Globus pallidus (tissue), 1 donor: ENCODE measurements around the gene PTGFR.

Source experiments
- DNase-seq: peaks from one replicate; pipeline ENCODE4 v3.0.0-alpha.2; 2015; ENCODE audit warnings: low spot score

The PTGFR gene

DNA sequence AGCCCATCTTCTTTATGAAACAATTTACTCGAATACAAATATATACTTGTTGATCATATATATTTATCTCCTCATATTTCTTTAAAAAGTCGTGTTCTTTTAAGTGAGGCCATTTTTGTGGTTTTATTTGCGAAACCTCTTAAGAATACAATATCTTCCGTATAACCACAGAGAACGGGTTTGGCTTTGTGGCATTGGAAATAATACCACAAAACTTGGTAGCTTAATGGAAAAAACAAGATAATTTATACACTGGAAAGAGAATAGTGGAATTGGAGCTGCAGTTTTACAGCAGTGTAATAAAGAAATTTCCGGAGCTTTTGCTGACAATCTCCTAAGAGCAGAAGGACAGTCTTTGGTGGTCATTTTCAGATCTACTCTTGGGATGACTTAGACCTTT is 29.4 kb downstream of the PTGFR start:
- DNase-seq = no peak

DNA sequence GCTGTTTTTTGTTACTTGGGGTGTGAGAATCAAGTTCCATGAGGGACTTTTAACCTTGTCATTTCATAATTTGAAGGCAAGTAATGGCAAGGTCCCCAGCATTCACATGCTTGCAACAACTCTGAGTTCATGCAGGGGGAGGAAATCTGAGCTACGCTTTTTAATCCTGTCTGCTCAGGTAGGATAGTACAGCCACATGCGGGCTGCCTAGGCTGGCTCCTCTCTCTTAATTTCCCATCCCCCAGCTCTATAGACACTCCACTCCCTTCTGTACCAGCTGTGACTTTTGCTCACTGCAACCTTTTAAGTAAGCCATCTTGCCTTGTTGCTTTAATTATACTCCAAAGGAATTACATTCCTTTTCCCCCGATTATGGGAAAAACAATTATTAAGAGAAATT is 30.1 kb downstream of the PTGFR start:
- no peak for DNase-seq

DNA sequence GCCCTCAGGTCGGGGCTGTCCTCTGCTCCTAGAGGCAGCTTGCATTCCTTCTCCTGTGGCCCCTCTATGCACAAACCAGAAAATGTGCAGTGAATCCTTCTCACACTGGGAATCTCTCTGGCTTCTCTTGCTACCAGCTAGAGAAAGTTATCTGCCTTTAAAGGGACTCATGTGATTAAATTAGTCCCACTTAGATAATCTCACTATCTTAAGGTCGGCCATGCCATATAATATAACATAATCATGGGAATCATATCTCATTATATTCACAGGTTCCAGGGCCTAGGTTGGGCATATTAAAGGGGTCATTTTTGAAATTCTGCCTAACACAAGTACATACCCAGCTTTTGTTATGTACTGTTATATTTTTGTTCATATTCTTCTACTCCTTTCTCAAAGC is 31.4 kb downstream of the PTGFR start:
- DNase-seq = no peak

DNA sequence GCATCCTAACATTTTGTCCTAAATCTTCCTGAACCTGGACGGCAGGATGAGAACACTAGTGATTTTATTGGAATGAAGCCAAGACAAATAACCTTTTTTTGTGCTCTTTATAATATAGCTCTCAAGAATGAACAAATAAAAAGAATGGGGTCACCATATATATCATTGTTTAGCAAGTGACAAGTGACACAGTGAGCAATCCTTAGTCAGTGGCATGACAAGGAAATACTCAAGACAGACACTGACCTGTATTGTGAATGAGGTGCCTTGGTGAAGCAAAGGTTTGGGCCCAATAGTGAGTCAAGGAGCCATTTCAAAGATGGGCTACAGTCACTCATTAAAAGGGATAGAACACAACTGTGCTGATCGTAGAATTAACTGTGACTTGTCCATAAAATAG is 35.7 kb downstream of the PTGFR start:
- DNase-seq = no peak

DNA sequence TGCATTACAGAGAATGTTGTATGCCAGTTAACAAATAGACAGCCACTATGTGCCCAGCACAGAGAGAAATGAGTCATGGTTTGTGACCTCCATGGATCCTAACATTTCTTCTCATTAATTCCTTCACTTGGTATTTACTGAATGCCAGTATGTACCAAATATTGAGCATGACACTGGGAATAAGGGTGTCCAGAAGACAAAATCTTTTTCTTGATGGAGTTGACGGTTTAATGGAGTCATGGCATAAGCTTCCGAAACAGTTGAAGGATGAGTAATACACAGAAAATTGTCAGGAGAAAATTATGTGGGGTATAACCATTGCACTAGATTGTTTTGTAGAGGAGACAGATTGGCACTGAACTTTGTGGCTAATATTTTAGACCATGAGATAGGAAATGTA is 36.9 kb downstream of the PTGFR start:
- no peak for DNase-seq

DNA sequence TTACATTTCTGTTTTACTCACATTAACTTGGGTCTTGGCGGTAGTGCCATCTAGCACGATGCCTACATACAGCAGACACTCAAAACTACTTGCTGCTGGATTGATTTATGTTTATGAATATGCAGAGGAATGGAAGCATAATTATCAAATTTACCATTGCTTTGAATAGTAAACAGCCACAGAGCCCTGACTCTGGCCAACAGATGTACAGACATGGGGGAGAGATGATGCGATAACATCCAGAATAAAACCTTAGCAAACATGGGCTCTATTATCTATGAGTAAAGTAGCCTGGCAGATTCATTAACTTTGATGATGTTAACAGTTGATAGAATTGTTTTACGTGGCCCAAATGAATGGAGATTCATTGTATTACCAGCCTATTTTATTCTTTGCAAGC is 42.8 kb downstream of the PTGFR start:
- no peak for DNase-seq

DNA sequence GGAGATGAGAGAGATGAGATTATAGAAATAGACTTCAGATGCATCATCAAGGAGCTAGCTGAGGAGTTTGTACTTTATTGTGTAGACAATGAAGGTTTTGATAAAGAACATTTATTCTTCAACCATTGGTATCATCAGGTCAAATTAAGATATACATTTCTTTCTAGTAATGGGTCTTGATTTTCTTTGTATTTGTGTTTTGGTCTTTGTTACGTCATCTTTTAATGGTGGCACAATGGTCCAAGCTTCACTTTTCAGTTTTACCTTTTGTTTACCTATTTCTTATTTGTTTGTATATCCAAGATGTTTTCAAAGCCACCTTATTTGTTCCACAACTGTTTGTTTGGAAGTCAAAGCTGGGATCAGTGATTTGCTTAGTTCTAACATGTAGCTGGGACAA is 44.5 kb downstream of the PTGFR start:
- DNase-seq = no peak

DNA sequence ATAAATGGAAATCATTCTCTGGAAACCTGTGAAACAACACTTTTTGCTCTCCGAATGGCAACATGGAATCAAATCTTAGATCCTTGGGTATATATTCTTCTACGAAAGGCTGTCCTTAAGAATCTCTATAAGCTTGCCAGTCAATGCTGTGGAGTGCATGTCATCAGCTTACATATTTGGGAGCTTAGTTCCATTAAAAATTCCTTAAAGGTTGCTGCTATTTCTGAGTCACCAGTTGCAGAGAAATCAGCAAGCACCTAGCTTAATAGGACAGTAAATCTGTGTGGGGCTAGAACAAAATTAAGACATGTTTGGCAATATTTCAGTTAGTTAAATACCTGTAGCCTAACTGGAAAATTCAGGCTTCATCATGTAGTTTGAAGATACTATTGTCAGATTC is 45.7 kb downstream of the PTGFR start:
- no peak for DNase-seq

DNA sequence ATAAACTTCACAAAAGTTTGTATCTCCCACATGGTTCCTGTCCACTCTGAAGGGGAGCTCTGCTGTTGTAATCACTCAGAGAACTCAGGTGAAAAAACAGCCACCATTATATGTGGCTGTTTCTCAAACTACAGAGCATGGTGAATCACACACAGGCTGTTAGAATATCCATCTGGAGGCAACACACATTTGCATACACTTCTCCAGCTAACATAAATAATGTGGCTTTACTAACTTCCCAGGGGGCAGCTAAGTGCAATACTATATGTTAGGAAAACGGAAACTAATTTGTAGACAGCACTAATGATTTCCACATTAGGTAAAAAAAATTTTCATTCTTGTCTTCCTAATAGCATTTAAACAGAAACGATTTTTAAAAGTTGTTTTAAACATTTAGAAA is 49.3 kb downstream of the PTGFR start:
- DNase-seq = no peak

DNA sequence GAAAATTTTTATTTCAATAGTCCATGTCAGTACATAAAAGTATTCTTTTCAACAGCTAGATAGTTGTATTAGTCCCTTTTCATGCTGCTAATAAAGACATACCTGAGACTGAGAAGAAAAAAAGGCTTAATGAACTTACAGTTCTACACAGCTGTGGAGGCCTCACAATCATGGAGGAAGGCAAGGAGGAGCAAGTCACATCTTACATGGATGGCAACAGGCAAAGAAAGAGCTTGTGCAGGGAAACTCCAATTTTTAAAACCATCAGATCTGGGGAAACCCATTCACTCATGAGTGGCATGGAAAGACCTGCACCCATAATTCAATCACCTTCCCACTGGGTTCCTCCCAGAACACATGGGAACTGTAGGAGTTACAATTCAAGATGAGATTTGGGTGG is 50.7 kb downstream of the PTGFR start:
- DNase-seq = no peak

DNA sequence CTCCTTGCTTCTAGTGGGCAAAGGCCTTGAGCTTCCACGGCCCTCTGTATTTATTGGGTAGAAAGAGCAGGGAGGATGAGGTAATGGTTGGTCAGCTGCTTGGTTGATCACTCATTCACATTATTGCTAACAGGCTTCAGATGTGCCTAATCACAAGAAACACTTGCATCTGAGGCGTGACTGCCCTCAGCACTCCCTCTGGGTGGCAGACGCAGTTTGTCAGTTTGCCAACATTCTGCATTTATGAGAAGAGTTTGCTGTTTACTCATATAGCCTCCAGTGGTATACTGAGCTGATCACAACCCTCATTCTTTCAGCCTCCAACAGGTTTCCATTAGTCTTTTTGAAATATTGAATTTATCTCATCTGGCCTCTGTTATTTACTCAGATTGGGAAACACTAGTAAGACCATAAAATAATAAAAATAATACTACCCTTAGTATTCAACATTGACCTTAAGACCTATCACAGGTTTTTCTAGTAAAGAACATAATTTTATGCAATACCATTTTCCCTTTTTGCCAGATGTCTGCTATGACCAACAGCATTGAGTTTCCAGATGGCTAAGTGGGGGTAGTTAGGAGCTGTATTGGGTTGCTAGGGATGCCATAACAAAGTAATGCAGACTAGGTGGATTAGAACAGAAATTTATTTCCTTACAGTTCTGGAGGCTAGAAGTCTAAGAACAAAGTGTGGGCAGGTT is 53.3 kb downstream of the PTGFR start:
- no peak for DNase-seq

DNA sequence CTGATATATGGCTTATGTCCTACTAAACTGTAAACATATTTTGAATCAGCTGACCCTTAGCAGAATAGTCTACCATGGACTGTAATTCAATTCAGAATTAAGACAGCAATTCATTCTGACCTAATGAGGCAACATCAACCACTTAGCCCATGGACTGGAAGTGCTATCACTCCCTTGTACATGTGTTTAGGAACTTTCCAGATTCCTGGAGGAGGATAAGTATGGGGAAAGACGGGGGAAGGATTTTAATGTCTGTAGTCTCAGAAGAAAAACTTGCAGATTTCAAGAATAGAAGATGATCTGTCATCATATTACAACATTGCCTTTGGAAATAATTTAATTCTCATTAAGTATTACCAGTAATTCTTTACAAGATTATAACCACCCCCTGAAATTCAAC is 56.3 kb downstream of the PTGFR start:
- no peak for DNase-seq

DNA sequence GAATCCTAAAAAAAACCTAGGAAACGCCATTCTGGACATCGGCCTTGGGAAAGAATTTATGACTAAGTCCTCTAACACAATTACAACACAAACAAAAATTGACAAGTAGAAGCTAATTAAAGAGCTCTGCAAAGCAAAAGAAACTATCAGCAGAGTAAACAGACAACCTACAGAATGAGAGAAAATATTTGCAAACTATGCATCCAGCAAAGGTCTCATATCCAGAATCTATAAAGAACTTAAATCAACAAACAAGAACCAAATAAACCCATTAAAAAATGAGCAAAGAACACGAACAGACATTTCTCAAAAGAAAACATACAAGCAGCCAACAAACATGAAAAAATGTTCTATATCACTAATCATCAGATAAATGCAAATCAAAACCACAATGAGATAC is 58.6 kb downstream of the PTGFR start:
- DNase-seq = no peak

DNA sequence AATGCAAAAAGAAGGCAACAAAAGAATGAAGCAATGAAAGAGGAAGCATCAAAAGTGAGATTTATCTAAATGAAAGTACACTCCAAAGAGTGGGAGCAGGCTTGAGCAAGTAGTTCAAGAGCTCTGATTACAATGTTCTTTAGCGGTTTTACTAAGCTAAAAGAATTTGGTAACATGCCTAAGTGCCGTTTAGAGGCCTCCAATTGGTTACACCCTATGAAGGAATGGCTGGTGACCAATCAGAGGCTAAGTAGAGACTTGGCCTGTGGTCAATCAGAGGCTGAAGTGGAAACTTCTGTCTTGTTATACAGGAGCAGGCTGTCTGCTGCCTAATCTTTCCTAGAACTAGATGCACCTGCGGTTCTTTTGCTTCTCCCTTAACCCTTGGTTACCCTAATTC is 59.1 kb downstream of the PTGFR start:
- DNase-seq = no peak

DNA sequence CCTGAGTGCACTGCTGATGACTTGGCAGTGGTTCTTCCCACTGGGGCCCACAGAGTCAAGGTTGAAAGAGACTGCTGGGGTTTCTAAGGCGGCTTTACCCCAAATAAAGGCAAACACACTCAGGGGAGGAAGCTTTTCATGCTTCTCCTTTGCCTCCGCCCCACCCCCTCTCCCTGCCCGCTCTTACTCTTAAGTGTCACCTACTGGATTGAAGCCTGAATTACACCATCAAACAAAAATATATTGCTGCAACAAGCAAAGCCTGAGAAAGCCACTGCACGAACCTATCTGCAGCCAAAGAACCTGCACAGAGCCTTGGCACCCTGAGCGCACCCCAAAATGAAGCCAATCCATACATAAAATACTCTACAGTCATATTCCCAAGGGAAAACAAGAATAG is 63.1 kb downstream of the PTGFR start:
- DNase-seq = no peak

DNA sequence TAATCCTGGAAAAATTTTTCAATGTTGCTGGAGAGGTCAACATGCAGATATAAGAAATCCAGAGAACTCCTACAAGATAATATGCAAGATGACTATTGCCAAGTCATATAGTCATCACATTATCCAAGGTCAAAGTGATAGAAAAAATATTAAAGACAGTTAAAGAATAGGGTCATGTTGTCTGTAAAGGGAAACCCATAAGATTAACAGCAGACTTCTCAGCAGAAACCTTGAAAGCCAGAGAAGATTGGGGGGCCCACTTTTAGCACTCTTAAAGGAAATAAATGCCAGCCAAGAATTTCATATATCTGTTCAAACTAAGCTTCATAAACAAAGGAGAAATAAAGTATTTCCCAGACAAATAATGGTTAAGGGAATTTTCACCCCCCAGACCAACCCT is 64.1 kb downstream of the PTGFR start:
- no peak for DNase-seq

DNA sequence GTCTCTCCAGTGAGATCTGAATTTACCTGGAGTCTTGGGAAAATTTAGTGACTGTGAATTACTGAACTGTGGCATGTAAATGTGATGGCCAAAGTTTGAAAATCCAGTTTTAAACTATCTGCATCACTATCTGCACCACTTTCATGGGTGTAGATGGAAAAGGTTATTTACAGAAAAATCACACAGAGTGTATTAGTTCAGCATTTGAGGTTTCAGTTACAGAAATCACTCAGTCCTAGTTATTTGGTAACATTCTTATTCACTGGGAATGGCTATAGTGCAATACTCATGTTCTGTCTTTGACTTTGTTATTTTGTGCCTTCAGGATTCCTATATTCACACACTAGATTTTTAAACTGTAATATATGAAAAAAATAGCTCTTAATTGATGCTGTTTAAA is 68.9 kb downstream of the PTGFR start:
- no peak for DNase-seq

DNA sequence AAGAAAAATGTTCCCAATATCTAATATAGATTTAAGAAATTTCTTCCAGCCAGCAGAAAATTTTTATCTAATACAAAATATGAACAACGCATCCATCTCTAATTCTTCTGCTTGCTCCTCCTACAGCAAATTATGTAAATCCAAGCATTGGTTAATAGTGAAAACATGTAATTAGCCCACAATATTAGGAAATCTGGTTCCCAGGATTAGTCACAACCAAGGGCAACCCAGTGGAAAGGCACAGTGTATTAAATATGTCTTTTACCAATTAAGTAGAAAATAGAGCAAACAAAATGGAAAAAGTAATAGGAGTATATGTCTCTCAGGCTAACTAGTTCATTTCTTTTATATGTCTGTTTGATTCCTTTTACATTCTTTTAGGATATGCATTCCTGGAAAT is 70.0 kb downstream of the PTGFR start:
- DNase-seq = no peak

DNA sequence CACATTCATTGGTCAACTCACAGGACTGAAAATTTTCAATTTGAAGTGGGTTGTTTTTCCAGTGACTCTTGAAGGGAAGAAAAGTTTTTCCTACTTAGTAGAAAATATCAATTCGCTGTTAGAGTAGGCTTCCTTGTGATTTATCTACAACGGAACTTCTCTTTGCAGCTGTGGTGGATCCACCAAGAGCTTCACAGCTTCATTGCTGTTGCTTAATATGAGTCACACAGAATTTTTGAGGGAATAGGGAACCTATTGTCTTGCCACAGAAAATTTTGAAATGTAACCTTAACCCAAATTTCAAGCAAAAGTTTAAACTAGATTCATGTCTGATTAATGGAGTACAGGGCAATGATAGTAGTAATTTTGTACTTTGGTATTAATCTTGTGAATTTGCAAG is 71.1 kb downstream of the PTGFR start:
- DNase-seq = no peak

DNA sequence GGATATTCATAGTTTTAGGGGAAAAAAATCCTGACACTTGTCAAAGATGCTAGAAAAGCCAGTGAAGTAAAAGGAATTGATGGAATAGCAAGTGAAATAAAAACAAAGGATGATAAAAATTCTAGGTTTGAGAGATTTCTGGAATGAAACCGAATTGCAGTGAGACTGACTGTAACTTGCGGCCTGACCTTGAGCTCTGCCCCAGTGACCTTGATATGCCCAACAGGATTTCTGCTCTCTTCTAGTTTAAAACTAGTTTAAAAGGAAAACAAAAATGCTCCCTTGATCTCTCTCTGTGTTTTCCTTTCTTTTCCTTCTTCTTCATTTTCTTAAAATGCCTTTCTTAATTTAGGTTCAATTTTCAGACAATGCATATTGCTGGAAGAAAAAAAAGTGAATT is 74.6 kb downstream of the PTGFR start:
- no peak for DNase-seq

DNA sequence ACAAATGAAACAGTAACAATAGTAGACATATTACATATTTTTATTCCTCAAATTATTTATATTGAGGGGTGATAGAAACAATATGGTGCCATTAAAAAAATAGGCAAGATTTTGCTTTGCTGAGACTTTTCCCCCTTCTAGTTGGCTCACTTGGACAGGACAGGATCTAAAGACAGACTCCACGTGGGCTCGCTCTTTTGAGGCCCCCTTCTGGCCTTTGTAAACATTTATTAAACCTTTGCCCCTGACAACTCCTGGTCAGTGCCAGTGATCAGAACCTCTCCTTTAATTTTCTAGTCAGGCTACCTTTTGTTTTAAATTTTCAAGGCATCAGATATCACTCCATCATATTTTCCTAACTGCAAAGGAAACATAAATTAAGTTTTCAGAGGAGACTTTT is 79.8 kb downstream of the PTGFR start:
- DNase-seq = no peak

DNA sequence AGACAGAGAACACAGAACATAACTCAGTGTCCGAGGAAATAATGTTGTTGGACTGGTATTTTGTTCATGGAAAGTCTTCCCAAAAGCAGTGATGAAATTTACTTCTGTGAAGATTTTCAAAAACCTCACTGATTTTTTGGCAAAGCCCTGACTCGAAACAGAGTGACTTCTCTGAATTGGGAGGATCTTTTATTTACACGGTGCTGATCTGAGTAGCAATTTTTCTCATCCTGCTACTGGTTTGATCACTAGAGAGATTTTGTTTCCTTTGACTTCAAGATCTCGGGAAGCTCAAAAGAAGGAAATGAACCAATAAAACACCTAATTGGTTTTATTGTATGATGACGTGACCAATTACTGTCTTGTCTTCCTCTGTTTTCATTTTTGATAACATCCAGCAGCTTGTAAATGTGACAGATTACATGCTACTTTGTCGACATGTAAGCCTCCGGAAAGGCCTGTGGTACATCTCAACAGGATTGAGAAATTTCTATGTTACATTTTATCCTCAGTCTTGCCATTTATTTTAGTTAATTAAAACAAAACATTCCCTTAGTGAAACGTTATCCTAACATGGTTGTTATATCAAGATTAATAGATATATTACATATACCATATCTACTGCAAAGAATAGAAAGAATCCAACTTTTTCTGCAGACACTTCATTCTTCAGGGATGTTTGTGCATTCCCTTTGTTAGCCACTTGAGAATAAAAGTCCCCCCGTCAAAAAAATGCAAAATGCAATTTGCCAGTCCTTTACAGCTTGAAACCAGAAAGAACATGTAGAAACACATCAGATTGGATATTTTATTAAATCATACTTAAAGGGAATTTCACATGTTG is 86.7 kb downstream of the PTGFR start:
- no peak for DNase-seq

DNA sequence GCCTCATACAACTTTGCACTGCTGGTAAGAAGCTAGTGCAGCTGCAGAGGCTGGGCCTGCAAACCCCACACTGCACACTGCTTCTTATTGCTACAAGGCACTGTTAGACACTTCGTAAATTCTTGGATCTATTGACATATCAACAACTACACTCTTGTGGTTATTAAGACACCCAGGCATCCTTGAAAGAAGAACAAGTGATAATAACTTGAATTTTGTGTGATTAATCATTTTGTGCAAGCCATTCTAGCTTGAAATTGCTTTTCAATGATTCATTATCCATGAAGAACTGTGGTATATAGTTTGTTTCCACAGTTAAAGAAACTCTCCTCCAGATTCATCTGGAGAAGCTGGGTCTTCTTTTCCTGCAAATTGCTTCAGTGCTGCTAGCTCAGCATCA is 95.8 kb downstream of the PTGFR start:
- DNase-seq = no peak

DNA sequence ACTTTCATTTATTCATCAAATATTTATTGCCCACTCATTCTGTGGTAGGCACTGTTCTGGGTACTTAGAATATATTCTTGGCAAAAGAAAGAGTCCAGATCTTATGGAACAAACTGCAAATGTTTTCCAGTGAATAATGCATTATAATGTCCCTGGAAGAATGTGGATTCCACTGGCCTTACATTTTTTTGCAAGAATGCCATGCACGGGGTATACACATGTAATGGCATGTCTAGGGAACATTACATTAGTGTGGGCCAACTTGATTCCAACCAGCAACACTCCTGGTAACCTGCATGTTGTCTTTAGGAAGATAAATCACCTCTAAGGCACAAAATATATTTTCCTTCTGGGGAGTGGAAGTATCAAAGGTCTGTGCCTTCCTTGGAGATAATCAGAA is 96.4 kb downstream of the PTGFR start:
- DNase-seq = no peak
